ENCODE data around the gene MTHFS.
"Not testable (repeated sequence)": the region's sequence is repeated elsewhere in the genome, so short reads cannot be mapped to it uniquely, and the experiment has no call there.

MTHFS gene

GRCh38 chr15:79915776-79916501 lies 19.1 kb upstream of the MTHFS start:
- not testable (repeated sequence) for DNase-seq

- DNase-seq = no peak
Measured at GRCh38 chr15:79914728-79915127, 17.9 kb upstream of the MTHFS start.

GRCh38 chr15:79909556-79910335 lies 12.9 kb upstream of the MTHFS start:
- DNase-seq = not testable (repeated sequence)

GRCh38 chr15:79904271-79904670 lies 7.5 kb upstream of the MTHFS start:
- DNase-seq = no peak

GRCh38 chr15:79903626-79904025 lies 6.8 kb upstream of the MTHFS start:
- no peak for DNase-seq

GRCh38 chr15:79903144-79903543 lies 6.3 kb upstream of the MTHFS start:
- DNase-seq = no peak

GRCh38 chr15:79901958-79902357 lies 5.1 kb upstream of the MTHFS start:
- DNase-seq = no peak

- not testable (repeated sequence) for DNase-seq
Measured at GRCh38 chr15:79900818-79901378, 4.1 kb upstream of the MTHFS start.

- DNase-seq = no peak
Measured at GRCh38 chr15:79900087-79900486, 3.3 kb upstream of the MTHFS start.

- not testable (repeated sequence) for DNase-seq
Measured at GRCh38 chr15:79898786-79899185, 2.0 kb upstream of the MTHFS start.

GRCh38 chr15:79898369-79898768 lies 1.6 kb upstream of the MTHFS start:
- no peak for DNase-seq

GRCh38 chr15:79897701-79898113 lies 893 bp upstream of the MTHFS start:
- DNase-seq = no peak

- no peak for DNase-seq
Measured at GRCh38 chr15:79897380-79897678, 515 bp upstream of the MTHFS start.

- no peak for DNase-seq
Measured at GRCh38 chr15:79896131-79896633, 632 bp downstream of the MTHFS start.

- DNase-seq = no peak
Measured at GRCh38 chr15:79887054-79887930, 9.5 kb downstream of the MTHFS start.

- no peak for DNase-seq
Measured at GRCh38 chr15:79886124-79886523, 10.7 kb downstream of the MTHFS start.

GRCh38 chr15:79884204-79884596 lies 12.6 kb downstream of the MTHFS start:
- no peak for DNase-seq

GRCh38 chr15:79883579-79884203 lies 13.1 kb downstream of the MTHFS start:
- no peak for DNase-seq

GRCh38 chr15:79881668-79882067 lies 15.1 kb downstream of the MTHFS start:
- no peak for DNase-seq

GRCh38 chr15:79881254-79881653 lies 15.6 kb downstream of the MTHFS start:
- DNase-seq = peak; percentile 88

GRCh38 chr15:79878078-79878705 lies 18.6 kb downstream of the MTHFS start:
- DNase-seq = no peak

GRCh38 chr15:79875213-79875612 lies 21.6 kb downstream of the MTHFS start:
- no peak for DNase-seq

All from NCI-H1436 treated with DMSO at 0.1 percent for 48 hours (cell line).